Gastrocnemius medialis (tissue), 4 donors: ENCODE results near the gene SNAPC4. TPM values are rescaled to one million over a fixed set of nuclear protein-coding genes. Genes with fewer than 3 reads are reported as not detected.
"Not testable (repeated sequence)": the region's sequence is repeated elsewhere in the genome, so short reads cannot be mapped to it uniquely, and the experiment has no call there.

Experiments
- ATAC-seq, 2 donors: fragments of 150-250 bp; one replicate each; pipeline ENCODE4 v1.9.1; 2016
- DNase-seq, 2 donors: peaks; one replicate each; pipeline ENCODE4 v3.0.0-alpha.2; 2019
- H3K27ac ChIP-seq, 4 donors: fragments of 200-600 bp; sonication (generic); 1 replicate in 1 of 4; 2 replicates in 3 of 4; pipeline ENCODE4 v1.5.1; 2016 to 2018; ENCODE audit warnings: mild to moderate bottlenecking in 2 of 4, moderate library complexity in 1 of 4
- H3K27me3 ChIP-seq, 3 donors: fragments of 200-600 bp; sonication (generic) in 2 of 3; 1 replicate in 1 of 3; 2 replicates in 2 of 3; pipeline versions ENCODE4 v1.5.1 to v1.6.0; 2016 to 2019; ENCODE audit warnings: mild to moderate bottlenecking in 1 of 3, moderate library complexity in 1 of 3
- H3K36me3 ChIP-seq, 2 donors: fragments of 200-600 bp; sonication (generic) in 1 of 2; one replicate each; pipeline ENCODE4 v1.5.1; 2017 to 2018
- H3K4me1 ChIP-seq, 2 donors: fragments of 200-600 bp; sonication (generic) in 1 of 2; one replicate each; pipeline ENCODE4 v1.5.1; 2016 to 2017; ENCODE audit warnings: mild to moderate bottlenecking in 2 of 2
- H3K4me3 ChIP-seq, 4 donors: fragments of 200-600 bp; sonication (generic) in 3 of 4; 1 replicate in 1 of 4; 2 replicates in 3 of 4; pipeline ENCODE4 v1.5.1; 2016 to 2019; ENCODE audit warnings: mild to moderate bottlenecking in 2 of 4
- H3K9me3 ChIP-seq, 3 donors: fragments of 200-600 bp; sonication (generic) in 2 of 3; 1 replicate in 1 of 3; 2 replicates in 2 of 3; pipeline ENCODE4 v1.5.1; 2016 to 2019
- CTCF ChIP-seq, 5 experiments: fragments of 450-650 bp in 3 of 5; fragments of 200-600 bp in 2 of 5; sonication (generic) in 2 of 5; IDR thresholded peaks in 4 of 5; conservative IDR thresholded peaks in 1 of 5; 1 replicate in 4 of 5; 2 replicates in 1 of 5; pipeline ENCODE4 v1.5.1; 2016 to 2019; ENCODE audit warnings: antibody characterized with exemption in 5 of 5, mild to moderate bottlenecking in 3 of 5, moderate library complexity in 3 of 5
- POLR2A ChIP-seq, 2 donors: fragments of 450-650 bp; IDR thresholded peaks; one replicate each; pipeline ENCODE4 v1.6.1; 2017; ENCODE audit warnings: antibody characterized with exemption in 2 of 2, mild to moderate bottlenecking in 2 of 2, moderate library complexity in 2 of 2
- in situ Hi-C, 4 donors: fragments of 200-750 bp; cut with MboI; loops; one replicate each; pipeline versions ENCODE4 v1.15.0 to v1.8.0; 2017; ENCODE audit warnings: low sequenced_read_pairs in 4 of 4
- intact Hi-C: fragments of 100-400 bp; cut with DNase I; formaldehyde crosslinking; loops from one replicate; pipeline ENCODE4 v1.15.1; 2023; ENCODE audit warnings: low total_unique reads
- total RNA-seq, 4 donors: library from RNA; depleted of rRNA; stranded (reverse); fragments of >200 nt; gene quantifications; one replicate each; pipeline versions ENCODE4 v1.1.0 to v1.2.3, GENCODE V29; 2016

Gene SNAPC4
- total RNA-seq, 4 donors from 2014 or later = 2.3 to 6.0 (median 3.9) TPM

- Histone ChIP-seq H3K27me3 (no peaks in the 10 kb centered on the region), H3K4me3 (no peak overlapping the region), H3K4me1 (no peaks in the 10 kb centered on the region), H3K9me3 (no peaks in the 10 kb centered on the region), H3K36me3 (no peaks in the 10 kb centered on the region), H3K27ac (no peak overlapping the region)
- DNase-seq (no peak), ATAC-seq (no peak)
- in situ Hi-C loops (no loop called here), intact Hi-C loops (no loop called here)
- TF ChIP-seq POLR2A (IDR thresholded peaks at IDR 0.05) (no peak), CTCF (IDR thresholded peaks at IDR 0.05 in 4 of 5, conservative IDR thresholded peaks at IDR 0.05 in 1 of 5) (no peak)
These were observed 46.9 kb downstream of the SNAPC4 start for GRCh38 chr9:136353088-136353487.

GRCh38 chr9:136352682-136353081 is 47.3 kb downstream of the SNAPC4 start:
- Histone ChIP-seq H3K4me3 (peak overlapping the region in 1 of 4 donors; percentile 40), H3K27ac (no peak overlapping the region), H3K36me3 (no peaks in the 10 kb centered on the region), H3K9me3 (no peaks in the 10 kb centered on the region), H3K27me3 (no peaks in the 10 kb centered on the region), H3K4me1 (no peaks in the 10 kb centered on the region)
- TF ChIP-seq POLR2A (IDR thresholded peaks at IDR 0.05) = no peak
- no peak for TF ChIP-seq CTCF (IDR thresholded peaks at IDR 0.05 in 4 of 5, conservative IDR thresholded peaks at IDR 0.05 in 1 of 5)
- ATAC-seq (no peak), DNase-seq (no peak)
- intact Hi-C loops = no loop called here
- in situ Hi-C loops = no loop called here

- intact Hi-C loops, in situ Hi-C loops, H3K27me3 ChIP-seq, H3K4me1 ChIP-seq, H3K36me3 ChIP-seq, ATAC-seq, H3K27ac ChIP-seq, DNase-seq, H3K9me3 ChIP-seq: not testable (repeated sequence)
- peak overlapping the region in 1 of 4 donors; percentile 37 for H3K4me3 ChIP-seq
These were observed 48.1 kb downstream of the SNAPC4 start for GRCh38 chr9:136351868-136352267.

- Histone ChIP-seq H3K27ac (no peak overlapping the region), H3K27me3 (peaks cover 0 to 10% (median 0%) of the 10 kb centered on the region in 3 donors), H3K4me1 (no peaks in the 10 kb centered on the region), H3K36me3 (no peaks in the 10 kb centered on the region), H3K9me3 (no peaks in the 10 kb centered on the region), H3K4me3 (peak overlapping the region in 1 of 4 donors; percentile 37)
- intact Hi-C loops (no loop called here), in situ Hi-C loops (no loop called here)
- ATAC-seq (no peak), DNase-seq (no peak)
- TF ChIP-seq CTCF (IDR thresholded peaks at IDR 0.05 in 4 of 5, conservative IDR thresholded peaks at IDR 0.05 in 1 of 5) = no peak
- TF ChIP-seq POLR2A (IDR thresholded peaks at IDR 0.05) = no peak
These were observed 48.6 kb downstream of the SNAPC4 start for GRCh38 chr9:136351252-136351800.

Other genes starting within 250 kb of the SNAPC4 start
- gene LHX3, start 195.0 kb downstream of the SNAPC4 start, total RNA-seq = not detected
- gene QSOX2, start 154.4 kb downstream of the SNAPC4 start, total RNA-seq = 1 to 10 TPM; 3.3 to 5.8 (median 5.2) TPM
- not detected for gene CCDC187, start 96.1 kb downstream of the SNAPC4 start, total RNA-seq
- 1 to 10 TPM in 2 of 4 donors, under 1 TPM in 1, not detected in 1; 0.98 to 1.7 (median 1.2) TPM for gene GPSM1, start 72.6 kb downstream of the SNAPC4 start, total RNA-seq
- 10 to 100 TPM; 37.9 to 65.1 (median 54.3) TPM for gene DNLZ, start 36.4 kb downstream of the SNAPC4 start, total RNA-seq
- gene CARD9, start 26.5 kb downstream of the SNAPC4 start, total RNA-seq = 1 to 10 TPM in 1 of 4 donors, under 1 TPM in 3; 0.34 to 1.2 (median 0.69) TPM
- gene ENTR1, start 10.4 kb upstream of the SNAPC4 start, total RNA-seq = 10 to 100 TPM; 23.2 to 43.5 (median 36.5) TPM
- 10 to 100 TPM; 35.9 to 63.1 (median 42.7) TPM for gene PMPCA, start 10.5 kb upstream of the SNAPC4 start, total RNA-seq
- gene INPP5E, start 39.7 kb upstream of the SNAPC4 start, total RNA-seq = 1 to 10 TPM; 5.0 to 6.7 (median 5.9) TPM
- gene SEC16A, start 82.9 kb upstream of the SNAPC4 start, total RNA-seq = 10 to 100 TPM; 23.9 to 50.4 (median 46.6) TPM
- gene NOTCH1, start 145.9 kb upstream of the SNAPC4 start, total RNA-seq = 10 to 100 TPM in 1 of 4 donors, 1 to 10 TPM in 3; 6.3 to 15.4 (median 8.2) TPM